MM.1S (cell line): Measurements from ENCODE around the gene PAM16.

Experiments used
- DNase-seq: peaks from one replicate; pipeline ENCODE4 v3.0.0-alpha.2; 2015
- H2AFZ ChIP-seq: fragments of 300-600 bp; sonication (generic); 2 replicates; pipeline ENCODE4 v1.6.0; 2016; ENCODE audit warnings: antibody characterized with exemption, low read length
- H3F3A ChIP-seq: fragments of 300-600 bp; sonication (generic); 2 replicates; pipeline ENCODE4 v1.6.1; 2016; ENCODE audit warnings: mild to moderate bottlenecking, antibody characterized with exemption, low read length, moderate library complexity, mixed read lengths; ENCODE audit not compliant: insufficient read depth
- H3K27ac ChIP-seq: fragments of 300-600 bp; sonication (generic); 2 replicates; pipeline ENCODE4 v1.5.1; 2016; ENCODE audit warnings: mild to moderate bottlenecking, low read length
- H3K27me3 ChIP-seq: fragments of 300-600 bp; sonication (generic); replicated peaks from 2 replicates; pipeline ENCODE4 v1.6.0; 2016; ENCODE audit warnings: low read length; ENCODE audit not compliant: insufficient read depth
- H3K36me3 ChIP-seq: fragments of 300-600 bp; sonication (generic); replicated peaks from 2 replicates; pipeline ENCODE4 v1.6.1; 2016; ENCODE audit warnings: mild to moderate bottlenecking, low read length, mixed read lengths; ENCODE audit not compliant: insufficient read depth
- H3K4me1 ChIP-seq: fragments of 300-600 bp; sonication (generic); 2 replicates; pipeline ENCODE4 v1.6.1; 2016; ENCODE audit warnings: low read length, mixed read lengths
- H3K4me2 ChIP-seq: fragments of 300-600 bp; sonication (generic); 2 replicates; pipeline ENCODE4 v1.6.0; 2016; ENCODE audit warnings: low read depth, low read length
- H3K4me3 ChIP-seq: fragments of 300-600 bp; sonication (generic); 2 replicates; pipeline ENCODE4 v1.5.1; 2016; ENCODE audit warnings: low read length, mixed read lengths
- H3K79me2 ChIP-seq: fragments of 300-600 bp; sonication (generic); 2 replicates; pipeline ENCODE4 v1.6.1; 2016; ENCODE audit warnings: mixed run types, low read length, mixed read lengths
- H3K9ac ChIP-seq: fragments of 300-600 bp; sonication (generic); 2 replicates; pipeline ENCODE4 v1.6.1; 2016; ENCODE audit warnings: low read length, mixed read lengths
- H3K9me2 ChIP-seq: fragments of 300-600 bp; sonication (generic); replicated peaks from 2 replicates; pipeline ENCODE4 v1.6.1; 2016; ENCODE audit warnings: mild to moderate bottlenecking, low read length, mixed read lengths; ENCODE audit not compliant: insufficient read depth
- H3K9me3 ChIP-seq: fragments of 300-600 bp; sonication (generic); replicated peaks from 2 replicates; pipeline ENCODE4 v1.6.1; 2016; ENCODE audit warnings: mild to moderate bottlenecking, low read length, mixed read lengths; ENCODE audit not compliant: insufficient read depth
- H4K20me1 ChIP-seq: fragments of 300-600 bp; sonication (generic); 2 replicates; pipeline ENCODE4 v1.6.1; 2016; ENCODE audit warnings: mild to moderate bottlenecking, low read length, moderate library complexity, mixed read lengths; ENCODE audit not compliant: insufficient read depth
- CTCF ChIP-seq: fragments of 300-600 bp; sonication (generic); IDR thresholded peaks from 2 replicates; pipeline ENCODE4 v1.5.1; 2016; ENCODE audit warnings: antibody characterized with exemption, low read length, mixed read lengths
- EZH2 ChIP-seq: fragments of 300-600 bp; sonication (generic); optimal IDR thresholded peaks from 2 replicates; pipeline ENCODE3; 2017; ENCODE audit warnings: low read depth, mild to moderate bottlenecking, antibody characterized with exemption, low read length, mixed read lengths
- EZH2phosphoT487 ChIP-seq: fragments of 300-600 bp; sonication (generic); IDR thresholded peaks from 2 replicates; pipeline ENCODE4 v1.6.1; 2018; ENCODE audit warnings: antibody characterized with exemption, low read length

The PAM16 gene

GRCh38 chr16:4342866-4343744 is 8.0 kb downstream of the PAM16 start:
- Histone ChIP-seq H3K4me3 (no peak overlapping the region), H3K79me2 (peaks cover 31% of the 10 kb centered on the region), H3K4me1 (no peaks in the 10 kb centered on the region), H3K36me3 (no peaks in the 10 kb centered on the region), H3K27me3 (no peaks in the 10 kb centered on the region), H3K9me2 (no peaks in the 10 kb centered on the region), H4K20me1 (no peaks in the 10 kb centered on the region; the same call in 1 of the 2 replicates), H3K4me2 (no peak overlapping the region), H3F3A (peaks cover 12% of the 10 kb centered on the region), H3K9me3 (no peaks in the 10 kb centered on the region), H2AFZ (no peak overlapping the region), H3K27ac (no peak overlapping the region), H3K9ac (no peak overlapping the region)
- no peak for DNase-seq
- TF ChIP-seq EZH2 (no peak), CTCF (no peak), EZH2phosphoT487 (no peak)

GRCh38 chr16:4341250-4341649 is 9.9 kb downstream of the PAM16 start:
- DNase-seq = no peak
- Histone ChIP-seq H2AFZ (no peak overlapping the region), H3K27ac (no peak overlapping the region), H3K36me3 (no peaks in the 10 kb centered on the region), H3K9me3 (no peaks in the 10 kb centered on the region), H3F3A (peaks cover 7% of the 10 kb centered on the region), H3K9ac (no peak overlapping the region), H3K4me3 (no peak overlapping the region), H3K9me2 (no peaks in the 10 kb centered on the region), H4K20me1 (no peaks in the 10 kb centered on the region; the same call in 1 of the 2 replicates), H3K4me2 (no peak overlapping the region), H3K79me2 (peaks cover 15% of the 10 kb centered on the region), H3K27me3 (no peaks in the 10 kb centered on the region), H3K4me1 (no peaks in the 10 kb centered on the region)
- no peak for TF ChIP-seq CTCF
- no peak for TF ChIP-seq EZH2
- TF ChIP-seq EZH2phosphoT487 = no peak

GRCh38 chr16:4340443-4340842 is 10.7 kb downstream of the PAM16 start:
- no peak overlapping the region for H3K27ac ChIP-seq
- no peaks in the 10 kb centered on the region for H3K9me3 ChIP-seq

More at GRCh38 chr16:4340443-4340842, 10.7 kb downstream of the PAM16 start:
- no peaks in the 10 kb centered on the region for H3K4me1 ChIP-seq
- H3K4me3 ChIP-seq = no peak overlapping the region
- no peak overlapping the region for H2AFZ ChIP-seq
- DNase-seq = no peak
- H4K20me1 ChIP-seq = no peaks in the 10 kb centered on the region; the same call in 1 of the 2 replicates
- H3K36me3 ChIP-seq = no peaks in the 10 kb centered on the region
- TF ChIP-seq CTCF = no peak
- TF ChIP-seq EZH2 = no peak
- no peak for TF ChIP-seq EZH2phosphoT487
- peaks cover 5% of the 10 kb centered on the region; the same call in 1 of the 2 replicates for H3F3A ChIP-seq
- peaks cover 15% of the 10 kb centered on the region for H3K79me2 ChIP-seq
- H3K27me3 ChIP-seq = no peaks in the 10 kb centered on the region
- no peak overlapping the region for H3K9ac ChIP-seq
- H3K9me2 ChIP-seq = no peaks in the 10 kb centered on the region
- H3K4me2 ChIP-seq = no peak overlapping the region
